GM18873 (cell line): ENCODE results near the gene GMPS.
"Not testable (repeated sequence)": the region's sequence is repeated elsewhere in the genome, so short reads cannot be mapped to it uniquely, and the experiment has no call there.

Source experiments
- ATAC-seq: cut with Tn5 transposase; IDR thresholded peaks from one replicate; pipeline ENCODE4 v1.9.1; 2021; ENCODE audit warnings: mild to moderate bottlenecking, moderate library complexity, moderate number of reproducible peaks; ENCODE audit not compliant: unreplicated experiment, low FRiP score

Gene GMPS

GRCh38 chr3:155871746-155872158, 1.3 kb downstream of the GMPS start:
- ATAC-seq: peak; percentile 12

DNA sequence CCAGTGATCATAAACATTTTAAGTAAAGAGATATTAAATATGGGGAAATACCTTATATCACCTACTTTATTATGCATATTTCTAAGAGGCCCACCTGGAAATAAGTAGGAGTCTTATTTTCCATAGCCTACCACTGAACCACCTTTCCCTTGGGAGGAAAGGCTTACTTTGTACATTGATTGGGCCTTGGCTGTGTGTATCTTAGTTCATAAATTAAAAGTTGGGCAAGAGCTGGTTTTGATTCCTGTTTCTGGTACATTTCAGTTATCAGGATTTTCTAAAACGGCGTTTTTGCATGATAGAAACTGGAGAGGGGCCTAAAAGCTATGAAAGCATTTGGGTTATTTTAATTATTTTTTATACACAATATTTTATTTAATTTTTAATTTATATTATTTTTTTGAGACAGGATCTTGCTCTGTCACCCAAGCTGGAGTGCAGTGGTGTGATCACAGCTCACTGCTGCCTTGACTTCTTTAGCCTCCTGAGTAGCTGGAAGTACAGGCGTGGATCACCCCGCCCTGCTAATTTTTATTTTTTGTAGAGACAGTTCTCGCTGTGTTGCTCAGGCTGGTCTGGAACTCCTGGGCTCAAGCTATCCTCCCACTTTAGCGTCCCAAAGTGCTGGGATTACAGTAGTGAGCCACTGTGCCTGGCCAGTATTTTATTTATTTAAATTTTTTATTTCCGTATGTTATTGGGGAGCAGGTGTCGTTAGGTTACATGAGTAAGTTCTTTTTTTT, 2.6 kb downstream of the GMPS start:
- no peak for ATAC-seq

DNA sequence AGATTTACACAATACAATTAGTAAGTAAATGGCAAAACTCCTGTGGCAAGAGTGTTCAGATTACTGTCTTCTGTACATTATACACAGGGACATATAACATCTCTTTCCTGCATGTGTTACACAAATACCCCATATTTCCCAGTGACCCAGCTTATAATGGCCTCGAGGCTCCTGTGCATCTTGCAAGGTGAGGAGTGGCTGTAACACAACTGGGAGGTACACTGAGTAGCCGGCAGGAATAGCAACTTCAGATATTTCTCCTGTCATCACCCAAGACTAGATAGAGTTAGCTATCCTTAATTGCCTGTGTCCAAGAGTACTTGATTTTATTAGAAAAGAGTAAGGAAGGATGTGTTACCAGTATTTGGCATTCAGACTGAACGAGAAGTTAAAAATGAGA, 5.6 kb downstream of the GMPS start:
- ATAC-seq: no peak

DNA sequence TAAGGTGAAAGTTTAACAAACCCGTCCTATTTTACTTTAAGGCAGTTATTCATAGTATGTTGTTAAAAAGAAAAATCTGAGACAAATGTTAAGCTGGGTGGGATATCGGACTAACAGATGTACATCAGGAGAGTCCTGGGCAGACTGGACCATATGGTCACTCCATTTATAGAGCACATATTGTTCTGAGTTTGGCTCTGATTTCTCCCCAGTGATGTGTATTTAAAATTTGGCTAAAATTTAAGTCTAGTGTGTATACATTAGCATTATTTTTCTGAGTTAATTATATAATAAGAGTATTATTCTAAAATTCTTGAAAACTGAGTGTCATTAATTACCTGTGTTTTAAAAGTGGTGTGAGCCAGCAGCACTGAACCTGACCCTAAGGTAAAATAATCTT, 6.1 kb downstream of the GMPS start:
- no peak for ATAC-seq

DNA sequence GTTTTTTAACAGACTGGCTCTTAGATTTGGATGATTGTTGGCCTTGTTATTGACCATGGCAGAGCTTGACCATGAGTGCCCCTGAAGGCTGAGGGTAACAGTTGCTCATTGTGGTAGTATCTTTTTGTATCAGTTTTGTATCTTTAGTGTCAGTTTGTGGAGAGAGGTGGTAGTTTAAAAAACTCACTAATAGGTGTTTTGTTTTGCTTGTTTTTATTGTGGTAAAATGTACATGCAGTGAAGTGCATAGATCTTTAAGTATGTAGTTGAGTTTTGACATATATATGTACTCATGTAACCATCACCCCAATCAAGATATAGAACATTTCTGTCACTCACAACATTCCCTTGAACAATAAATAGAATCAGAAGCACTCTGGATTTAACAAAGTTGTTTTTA, 9.8 kb downstream of the GMPS start:
- no peak for ATAC-seq

- ATAC-seq: no peak
Observed at GRCh38 chr3:155884292-155884691, 13.8 kb downstream of the GMPS start.

DNA sequence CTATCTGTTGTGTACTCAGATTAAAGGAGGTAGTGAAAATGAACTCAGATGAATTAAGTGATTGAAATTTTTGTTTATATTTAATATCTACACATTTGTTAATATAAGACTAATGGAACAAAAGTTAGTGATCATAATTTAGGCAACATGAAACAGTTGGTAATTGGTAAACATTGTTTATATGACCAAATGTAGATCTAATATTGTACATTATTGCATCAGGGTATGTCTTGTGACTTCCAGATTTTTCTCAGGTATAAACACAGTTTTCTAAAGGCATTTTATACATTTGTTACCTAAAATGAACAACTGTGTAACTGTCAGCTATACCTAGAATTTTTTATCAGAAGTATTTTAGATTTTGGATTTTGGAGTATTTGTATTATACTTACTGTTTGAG, 14.8 kb downstream of the GMPS start:
- ATAC-seq: no peak

- not testable (repeated sequence) for ATAC-seq
Observed at GRCh38 chr3:155886348-155886747, 15.9 kb downstream of the GMPS start.

- no peak for ATAC-seq
Observed at GRCh38 chr3:155886915-155887314, 16.5 kb downstream of the GMPS start.

- ATAC-seq: no peak
Observed at GRCh38 chr3:155889212-155889611, 18.8 kb downstream of the GMPS start.

DNA sequence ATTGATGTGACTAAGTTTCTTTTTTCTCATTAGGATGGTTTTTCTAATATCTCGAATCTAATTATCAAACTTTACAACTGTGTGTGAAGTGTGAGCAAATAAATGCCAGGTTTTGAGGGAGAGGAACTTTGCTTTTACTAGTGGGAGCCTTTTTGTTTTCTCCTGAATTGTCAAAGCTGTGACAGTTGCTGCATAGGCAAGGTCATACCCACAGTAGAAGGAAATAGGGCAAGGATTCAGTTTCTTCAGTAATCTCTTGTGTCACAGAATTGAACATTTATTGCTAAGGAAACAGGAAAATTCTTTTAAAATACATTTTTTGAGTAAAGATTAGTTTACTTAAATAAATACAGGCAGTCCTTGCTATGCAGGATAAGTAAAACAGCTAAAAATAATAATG, 19.5 kb downstream of the GMPS start:
- no peak for ATAC-seq

DNA sequence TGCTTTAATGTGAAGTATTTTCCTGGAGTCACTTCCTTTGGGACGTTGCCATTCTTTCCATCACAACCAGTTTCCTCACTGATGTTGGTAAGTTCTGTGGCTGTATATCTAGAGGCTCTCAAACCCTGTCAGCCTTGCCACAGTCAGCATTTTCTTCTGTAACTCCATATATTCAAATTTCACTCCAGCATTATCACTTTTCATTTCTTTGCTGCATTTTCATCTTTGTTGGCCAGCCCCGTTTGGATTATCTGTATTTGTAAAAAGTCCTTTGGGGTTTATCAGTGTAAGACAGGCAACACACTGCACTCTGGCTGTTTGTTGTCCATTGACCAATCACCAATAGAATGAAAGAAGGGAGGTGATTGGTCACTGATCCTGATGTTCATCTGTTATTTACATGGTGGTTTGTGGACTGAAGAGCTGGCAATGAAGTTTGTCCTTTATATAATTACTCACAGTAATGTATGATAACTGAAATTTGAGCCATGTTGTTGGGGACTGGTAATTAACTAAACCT, 20.3 kb downstream of the GMPS start:
- no peak for ATAC-seq

DNA sequence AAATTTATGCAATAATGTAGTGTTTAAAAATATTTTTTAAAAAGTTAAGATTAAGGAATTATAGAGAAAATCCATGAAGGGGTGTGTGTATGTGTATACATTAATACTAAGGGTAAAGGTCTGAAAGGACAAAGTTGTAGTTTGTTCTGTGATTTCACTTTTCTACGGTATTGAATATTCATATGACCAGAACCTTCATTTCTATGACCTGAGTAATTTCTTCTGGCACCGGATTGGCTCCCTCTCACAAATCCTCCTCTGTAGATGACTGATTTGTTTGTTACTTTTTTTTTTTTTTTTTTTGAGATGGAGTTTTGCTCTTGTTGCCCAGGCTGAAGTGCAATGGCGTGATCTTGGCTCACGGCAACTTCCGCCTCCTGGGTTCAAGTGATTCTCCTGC, 20.9 kb downstream of the GMPS start:
- no peak for ATAC-seq

- no peak for ATAC-seq
Observed at GRCh38 chr3:155895379-155895900, 25.0 kb downstream of the GMPS start.

DNA sequence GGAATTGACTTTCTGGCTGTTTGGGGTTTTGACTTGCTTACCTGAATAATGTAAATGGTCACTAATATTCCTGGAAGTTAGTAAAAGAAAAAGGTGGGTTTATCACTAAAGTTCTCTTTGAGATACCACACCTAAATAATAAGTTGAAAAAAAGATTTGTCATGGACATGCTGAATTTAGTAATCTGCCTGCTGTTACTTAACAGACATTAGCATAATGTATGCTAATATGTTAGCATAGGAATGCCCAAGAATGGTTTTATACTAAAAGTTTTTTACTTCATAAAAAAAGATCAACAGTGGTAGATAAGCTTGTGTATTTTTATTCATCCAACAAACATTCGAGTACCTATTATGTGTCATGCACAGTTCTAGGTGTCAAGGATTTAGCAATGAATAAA, 36.5 kb downstream of the GMPS start:
- ATAC-seq: no peak

DNA sequence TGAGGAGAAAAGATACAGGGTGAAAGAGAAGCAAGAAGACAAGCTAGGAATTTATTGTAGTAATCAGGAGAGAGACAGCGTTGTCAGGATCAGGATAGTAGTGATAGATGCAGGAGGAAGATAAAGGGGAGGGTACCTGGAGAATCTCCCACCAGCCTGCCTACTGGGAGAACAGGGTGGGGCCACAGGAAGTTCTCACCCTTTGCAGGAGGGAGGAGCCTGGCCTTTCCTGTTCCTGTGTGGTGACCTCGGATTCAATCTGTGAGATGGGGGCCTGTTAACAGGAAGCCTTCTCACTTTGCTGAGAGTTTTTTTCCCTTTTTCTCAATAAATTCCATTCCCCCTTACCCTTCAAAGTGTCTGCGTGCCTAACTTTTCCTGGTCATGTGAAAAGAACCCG, 37.6 kb downstream of the GMPS start:
- no peak for ATAC-seq

DNA sequence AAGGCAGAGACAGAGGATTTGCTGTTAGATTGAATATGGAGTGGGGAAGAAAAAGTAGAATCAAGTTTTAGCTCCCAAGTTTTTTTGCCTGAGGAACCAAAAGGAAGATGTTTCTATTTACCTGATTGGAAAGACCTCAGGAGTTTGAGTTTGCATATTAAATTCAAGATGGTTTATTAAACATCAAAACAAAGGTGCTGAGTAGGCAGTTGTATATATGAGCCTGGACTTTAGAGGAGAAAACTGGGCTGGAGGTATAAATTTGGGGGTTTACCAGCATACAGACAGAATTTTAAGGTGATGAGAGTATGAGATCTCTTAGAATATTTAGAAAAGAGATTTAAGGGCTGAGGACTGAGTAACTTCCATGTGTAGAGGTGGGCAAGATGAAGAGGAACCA, 38.2 kb downstream of the GMPS start:
- ATAC-seq: no peak

DNA sequence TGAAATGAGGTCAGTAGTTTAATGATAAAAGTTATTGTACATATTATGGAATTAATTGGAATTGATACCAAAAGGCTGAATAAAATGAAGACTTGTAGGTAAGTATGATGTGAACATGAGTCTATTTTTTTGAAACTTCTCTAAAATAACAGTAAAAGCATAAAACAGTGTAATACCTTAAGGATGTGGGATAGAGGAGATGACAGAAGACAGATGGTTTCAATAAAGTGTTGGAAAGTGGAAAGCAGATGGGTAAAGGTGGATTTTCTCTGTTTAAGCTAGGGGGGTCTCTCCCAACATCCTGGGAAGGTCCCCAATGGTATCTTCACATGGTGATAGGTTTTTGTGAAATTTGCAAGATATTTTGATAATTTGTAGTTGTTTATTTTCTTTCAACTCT, 41.6 kb downstream of the GMPS start:
- no peak for ATAC-seq

GRCh38 chr3:155912579-155913190, 42.2 kb downstream of the GMPS start:
- no peak for ATAC-seq

- ATAC-seq: no peak
Observed at GRCh38 chr3:155917781-155918180, 47.3 kb downstream of the GMPS start.

GRCh38 chr3:155919728-155920127, 49.3 kb downstream of the GMPS start:
- ATAC-seq: no peak

DNA sequence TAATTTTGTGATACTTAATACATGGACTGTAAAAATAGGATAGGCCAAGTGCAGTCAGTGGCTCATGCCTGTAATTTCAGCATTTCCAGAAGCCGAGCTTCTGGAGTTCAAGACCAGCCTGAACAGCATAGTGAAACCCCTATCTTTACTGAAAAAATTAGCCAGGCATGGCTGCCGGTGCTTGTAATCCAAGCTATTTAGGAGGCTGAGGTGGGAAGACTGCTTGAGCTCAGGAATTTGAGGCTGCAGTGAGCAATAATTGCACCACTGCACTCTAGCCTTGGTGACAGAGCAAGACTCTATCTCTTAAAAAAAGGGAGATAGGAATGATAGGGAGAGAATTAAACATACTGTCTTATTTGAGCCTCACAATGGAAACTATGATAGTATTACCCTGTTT, 51.0 kb downstream of the GMPS start:
- ATAC-seq: no peak
